Natural killer cell (primary cell): Measurements from ENCODE around the gene GALNT9. TPM values are rescaled to one million over a fixed set of nuclear protein-coding genes. Genes with fewer than 3 reads are reported as not detected.

Experiments used
- ATAC-seq, 3 donors: fragments of 150-1000 bp in 2 of 3; fragments of 200-7000 bp in 1 of 3; cut with Tn5 transposase; 1 replicate in 1 of 3; 2 replicates in 2 of 3; pipeline ENCODE4 v1.10.0; 2021; ENCODE audit warnings: mild to moderate bottlenecking in 2 of 3, moderate library complexity in 2 of 3
- DNase-seq, 2 donors: peaks; one replicate each; pipeline versions ENCODE4 v3.0.0 to v3.0.0-alpha.2; 2013 to 2021; ENCODE audit warnings: mixed read lengths in 1 of 2
- H3K27ac ChIP-seq: one replicate; pipeline ENCODE4 v1.5.1; 2013; ENCODE audit warnings: mild to moderate bottlenecking, low read length
- H3K27me3 ChIP-seq: one replicate; pipeline ENCODE4 v1.6.1; 2013; ENCODE audit warnings: low read length; ENCODE audit not compliant: control insufficient read depth, insufficient read depth
- H3K36me3 ChIP-seq: one replicate; pipeline ENCODE4 v1.6.1; 2013; ENCODE audit warnings: low read length; ENCODE audit not compliant: control insufficient read depth, insufficient read depth
- H3K4me1 ChIP-seq: one replicate; pipeline ENCODE4 v1.6.1; 2013; ENCODE audit warnings: low read length; ENCODE audit not compliant: control insufficient read depth, insufficient read depth
- H3K4me3 ChIP-seq: one replicate; pipeline ENCODE4 v1.5.1; 2013; ENCODE audit warnings: low read length
- H3K9me3 ChIP-seq: one replicate; pipeline ENCODE4 v1.6.1; 2013; ENCODE audit warnings: low read length; ENCODE audit not compliant: control insufficient read depth, insufficient read depth
- H3K27ac Mint-ChIP-seq, 2 donors: one replicate each; pipeline ENCODE4 v1.8.0; 2022; ENCODE audit warnings: mild to moderate bottlenecking in 2 of 2, mixed read lengths in 2 of 2, moderate library complexity in 1 of 2
- H3K27me3 Mint-ChIP-seq, 2 donors: one replicate each; pipeline ENCODE4 v1.8.0; 2022; ENCODE audit warnings: low read depth in 2 of 2, mixed read lengths in 2 of 2
- H3K36me3 Mint-ChIP-seq: one replicate; pipeline ENCODE4 v1.8.0; 2022; ENCODE audit warnings: mixed read lengths
- H3K4me1 Mint-ChIP-seq, 2 donors: one replicate each; pipeline ENCODE4 v1.8.0; 2022; ENCODE audit warnings: mixed read lengths in 2 of 2
- H3K4me3 Mint-ChIP-seq: one replicate; pipeline ENCODE4 v1.8.0; 2022; ENCODE audit warnings: mild to moderate bottlenecking, moderate library complexity, mixed read lengths
- H3K9me3 Mint-ChIP-seq, 2 donors: one replicate each; pipeline ENCODE4 v1.8.0; 2022; ENCODE audit warnings: mixed read lengths in 2 of 2
- WGBS: methylation state at CpG from one replicate; pipeline ENCODE4 v1.1.7; 2013; ENCODE audit warnings: missing lambda C conversion rate; ENCODE audit not compliant: insufficient coverage; 5-methylcytosine and 5-hydroxymethylcytosine counted together
- intact Hi-C: fragments of 100-400 bp; cut with micrococcal nuclease; formaldehyde crosslinking; loops from one replicate; pipeline ENCODE4 v1.14.2; 2022
- total RNA-seq, 4 donors: library from RNA; stranded (reverse); fragments of 120-200 nt in 1 of 4; gene quantifications; one replicate each; pipeline versions ENCODE4 v1.2.3 to v1.2.4, GENCODE V29; 2013 to 2022
- TF ChIP-seq, protein P1 (sequence below): fragments of 200-600 bp; IDR thresholded peaks from one replicate; pipeline ENCODE4 v1.8.0; 2022; ENCODE audit warnings: antibody characterized with exemption

Gene GALNT9
- total RNA-seq, 3 donors from 2014 or later (not counting 1 experiment from before 2014, with no cell fraction given), result not detected

DNA sequence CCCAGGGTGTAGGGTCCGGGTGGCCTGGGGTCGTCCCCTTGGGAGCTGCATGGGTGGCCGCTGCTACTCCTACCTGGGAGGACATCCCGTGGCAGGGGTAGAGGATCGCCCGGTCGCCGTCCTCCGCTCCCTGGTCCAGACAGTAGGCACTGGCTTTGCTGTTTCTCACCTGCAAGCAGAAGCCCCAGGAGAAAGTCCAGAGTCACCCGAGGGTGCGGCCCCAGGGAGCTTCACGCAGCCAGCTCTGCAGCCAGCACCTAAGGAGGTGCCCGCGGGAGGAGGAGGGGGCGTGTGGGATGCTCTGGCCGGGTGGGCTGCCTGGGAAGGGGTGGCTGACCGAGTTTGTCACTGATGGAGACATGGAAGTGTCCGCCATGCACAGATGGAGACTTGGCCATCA lies 130.3 kb downstream of the GALNT9 start:
- Mint-ChIP-seq H3K27ac (no peak overlapping the region), H3K9me3 (no peaks in the 10 kb centered on the region), H3K4me3 (no peak overlapping the region), H3K36me3 (no peaks in the 10 kb centered on the region), H3K4me1 (no peaks in the 10 kb centered on the region), H3K27me3 (peaks cover 2 to 3% of the 10 kb centered on the region in 2 donors)
- intact Hi-C loops, result no loop called here
- H3K4me1 ChIP-seq, result no peaks in the 10 kb centered on the region
- peaks cover 5% of the 10 kb centered on the region for H3K9me3 ChIP-seq
- H3K4me3 ChIP-seq, result no peak overlapping the region
- no peaks in the 10 kb centered on the region for H3K36me3 ChIP-seq
- no peak overlapping the region for H3K27ac ChIP-seq
- TF ChIP-seq, protein P1, sequence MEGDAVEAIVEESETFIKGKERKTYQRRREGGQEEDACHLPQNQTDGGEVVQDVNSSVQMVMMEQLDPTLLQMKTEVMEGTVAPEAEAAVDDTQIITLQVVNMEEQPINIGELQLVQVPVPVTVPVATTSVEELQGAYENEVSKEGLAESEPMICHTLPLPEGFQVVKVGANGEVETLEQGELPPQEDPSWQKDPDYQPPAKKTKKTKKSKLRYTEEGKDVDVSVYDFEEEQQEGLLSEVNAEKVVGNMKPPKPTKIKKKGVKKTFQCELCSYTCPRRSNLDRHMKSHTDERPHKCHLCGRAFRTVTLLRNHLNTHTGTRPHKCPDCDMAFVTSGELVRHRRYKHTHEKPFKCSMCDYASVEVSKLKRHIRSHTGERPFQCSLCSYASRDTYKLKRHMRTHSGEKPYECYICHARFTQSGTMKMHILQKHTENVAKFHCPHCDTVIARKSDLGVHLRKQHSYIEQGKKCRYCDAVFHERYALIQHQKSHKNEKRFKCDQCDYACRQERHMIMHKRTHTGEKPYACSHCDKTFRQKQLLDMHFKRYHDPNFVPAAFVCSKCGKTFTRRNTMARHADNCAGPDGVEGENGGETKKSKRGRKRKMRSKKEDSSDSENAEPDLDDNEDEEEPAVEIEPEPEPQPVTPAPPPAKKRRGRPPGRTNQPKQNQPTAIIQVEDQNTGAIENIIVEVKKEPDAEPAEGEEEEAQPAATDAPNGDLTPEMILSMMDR, result no peak
- DNase-seq (no peak), ATAC-seq (no peak)
- H3K27me3 ChIP-seq, result peaks cover 1% of the 10 kb centered on the region
- 84% methylated on average over 18 of the region's 18 CpGs for WGBS

DNA sequence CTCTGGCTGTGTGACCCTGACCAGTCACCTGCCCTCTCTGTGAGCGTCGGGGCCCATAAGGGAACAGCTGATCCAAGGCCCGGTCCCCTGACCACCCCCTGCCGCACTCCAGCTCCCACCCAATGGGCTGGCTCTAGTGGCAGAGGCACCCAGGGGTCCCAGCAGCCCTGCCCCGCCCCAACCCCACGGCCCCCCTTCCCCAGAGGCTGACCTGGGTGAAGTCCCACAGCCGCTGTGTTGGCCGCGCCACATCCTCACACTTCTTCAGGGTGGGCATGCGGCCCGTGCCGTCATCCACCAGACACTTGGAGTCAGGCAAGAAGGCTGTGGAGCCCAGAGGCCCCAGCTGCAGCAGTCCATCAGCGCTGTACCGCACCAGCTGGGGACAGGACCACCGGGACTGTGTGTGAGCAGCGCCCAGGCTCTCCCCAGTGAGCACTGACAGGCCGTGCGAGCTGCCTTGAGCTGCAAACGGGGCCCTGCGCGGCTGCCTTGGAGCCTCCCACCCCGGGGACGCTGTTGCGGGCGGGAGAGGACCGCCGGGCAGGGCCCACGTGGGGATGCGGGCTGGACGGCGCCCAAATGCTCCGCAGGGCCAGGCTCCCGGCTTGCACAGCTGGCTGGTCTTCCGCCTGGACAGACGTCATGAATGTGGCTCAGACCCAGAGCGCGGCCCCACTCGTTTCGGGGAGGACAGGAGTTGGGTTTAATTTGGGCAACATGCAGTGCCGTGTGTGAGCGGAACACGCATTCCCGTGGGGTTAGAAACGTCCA lies 131.6 kb downstream of the GALNT9 start:
- no peak overlapping the region for H3K27ac ChIP-seq
- H3K9me3 ChIP-seq, result peaks cover 14% of the 10 kb centered on the region
- Mint-ChIP-seq H3K36me3 (no peaks in the 10 kb centered on the region), H3K27ac (no peak overlapping the region), H3K4me3 (no peak overlapping the region), H3K4me1 (no peaks in the 10 kb centered on the region), H3K9me3 (no peaks in the 10 kb centered on the region), H3K27me3 (peaks cover 0 to 2% of the 10 kb centered on the region in 2 donors)
- H3K27me3 ChIP-seq, result no peaks in the 10 kb centered on the region
- WGBS, result 90% methylated on average over 43 of the region's 44 CpGs
- intact Hi-C loops, result no loop called here
- DNase-seq, result no peak
- no peak overlapping the region for H3K4me3 ChIP-seq
- TF ChIP-seq, protein P1, result no peak
- no peaks in the 10 kb centered on the region for H3K4me1 ChIP-seq
- no peaks in the 10 kb centered on the region for H3K36me3 ChIP-seq
- ATAC-seq, result no peak

DNA sequence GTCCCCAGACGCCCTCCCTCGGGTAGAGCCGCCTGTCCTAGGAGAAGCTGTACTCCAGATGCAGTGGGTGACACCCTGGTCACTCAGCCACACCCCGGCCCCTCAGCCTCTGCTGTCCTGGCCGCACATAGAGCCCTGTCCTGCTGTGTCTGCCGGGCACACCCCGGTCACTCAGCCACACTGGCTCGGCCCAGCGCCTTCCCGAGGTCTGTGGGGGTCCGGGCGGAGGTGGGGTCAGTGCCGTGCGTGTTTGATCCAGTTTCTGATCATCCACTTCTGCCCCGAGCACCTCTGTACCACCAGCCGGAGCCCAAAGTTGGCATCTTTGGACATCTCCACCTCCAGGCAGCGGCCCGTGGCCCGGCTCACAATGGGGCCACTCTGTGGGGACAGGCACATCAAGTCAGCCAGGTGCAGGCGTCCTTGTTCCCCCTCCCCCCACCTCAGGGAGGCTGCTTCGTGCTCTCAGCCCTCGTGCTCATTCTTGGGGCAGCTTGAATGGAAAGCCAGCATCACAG lies 132.5 kb downstream of the GALNT9 start:
- Histone ChIP-seq H3K9me3 (peaks cover 14% of the 10 kb centered on the region), H3K4me1 (no peaks in the 10 kb centered on the region), H3K4me3 (no peak overlapping the region), H3K36me3 (no peaks in the 10 kb centered on the region), H3K27ac (no peak overlapping the region), H3K27me3 (no peaks in the 10 kb centered on the region)
- no peak overlapping the region for H3K27ac Mint-ChIP-seq
- peaks cover 0 to 2% of the 10 kb centered on the region in 2 donors for H3K27me3 Mint-ChIP-seq
- H3K4me3 Mint-ChIP-seq, result no peak overlapping the region
- intact Hi-C loops, result no loop called here
- no peaks in the 10 kb centered on the region for H3K9me3 Mint-ChIP-seq
- WGBS, result 87% methylated on average over 22 of the region's 22 CpGs
- ATAC-seq (no peak), DNase-seq (no peak)
- H3K4me1 Mint-ChIP-seq, result no peaks in the 10 kb centered on the region
- no peaks in the 10 kb centered on the region for H3K36me3 Mint-ChIP-seq
- TF ChIP-seq, protein P1, result no peak
